ENCODE results near the gene RANBP10. TPM values are rescaled to one million over a fixed set of nuclear protein-coding genes. Genes with fewer than 3 reads are reported as not detected.

Gene RANBP10
- total RNA-seq, 2 experiments from 2014 or later: 12.3 to 20.0 TPM

GRCh38 chr16:67674851-67675578 lies 131.3 kb downstream of the RANBP10 start:
- H3K79me2 ChIP-seq (ENCODE audit: insufficient read depth, low read depth, low read length): no peaks in the 10 kb centered on the region
- TF ChIP-seq EZH2phosphoT487 (IDR thresholded peaks at IDR 0.05; ENCODE audit: borderline replicate concordance, low read depth, low read length): no peak
- TF ChIP-seq CTCF (conservative IDR thresholded peaks at IDR 0.05; ENCODE audit: low read length): no peak

GRCh38 chr16:67673712-67674580 lies 132.4 kb downstream of the RANBP10 start:
- Histone ChIP-seq H3K4me2 (ENCODE audit: low read length) (no peak overlapping the region), H4K20me1 (ENCODE audit: insufficient read depth, low read length) (no peaks in the 10 kb centered on the region), H3K79me2 (ENCODE audit: insufficient read depth, low read depth, low read length) (no peaks in the 10 kb centered on the region), H3K4me1 (ENCODE audit: insufficient read depth, low read length, poor library complexity, severe bottlenecking) (peaks cover 6% of the 10 kb centered on the region), H3K27ac (ENCODE audit: low read depth, low read length, poor library complexity, severe bottlenecking) (no peak overlapping the region), H3K36me3 (ENCODE audit: insufficient read depth, low read length) (no peaks in the 10 kb centered on the region), H3K9me3 (ENCODE audit: low read length) (no peaks in the 10 kb centered on the region), H3K9me2 (ENCODE audit: insufficient read depth, low read length) (no peaks in the 10 kb centered on the region), H3K4me3 (ENCODE audit: low read depth, low read length, poor library complexity, severe bottlenecking) (no peak overlapping the region), H2AFZ (ENCODE audit: low read length) (no peak overlapping the region)
- BruUV-seq (replicated peaks): no TSS peak
- intact Hi-C loops (cut with micrococcal nuclease; ENCODE audit: unreplicated experiment): loop anchor here (10.0 kb wide), 1 partner anchor 371 kb away; no protein-coding TSS in a partner anchor
- TF ChIP-seq CTCF (conservative IDR thresholded peaks at IDR 0.05; ENCODE audit: low read length): no peak
- TF ChIP-seq EZH2phosphoT487 (IDR thresholded peaks at IDR 0.05; ENCODE audit: borderline replicate concordance, low read depth, low read length): no peak
- no peak for DNase-seq (ENCODE audit: low spot score)
- POLR2A ChIA-PET: no interaction called here
- CTCF ChIA-PET (ENCODE audit: unreplicated experiment): interaction anchor here (0.6 kb wide), 1 partner anchor 210 kb away, joined by 4 read pairs; no protein-coding TSS in a partner anchor

More at GRCh38 chr16:67674851-67675578, 131.3 kb downstream of the RANBP10 start:
- H3K9me3 ChIP-seq (ENCODE audit: low read length): no peaks in the 10 kb centered on the region
- intact Hi-C loops (cut with micrococcal nuclease; ENCODE audit: unreplicated experiment): loop anchor here (10.0 kb wide), 1 partner anchor 370 kb away; no protein-coding TSS in a partner anchor
- H3K4me1 ChIP-seq (ENCODE audit: insufficient read depth, low read length, poor library complexity, severe bottlenecking): no peaks in the 10 kb centered on the region
- no peak overlapping the region for H3K27ac ChIP-seq (ENCODE audit: low read depth, low read length, poor library complexity, severe bottlenecking)
- no peak overlapping the region for H2AFZ ChIP-seq (ENCODE audit: low read length)
- no peak overlapping the region for H3K4me2 ChIP-seq (ENCODE audit: low read length)
- H3K9me2 ChIP-seq (ENCODE audit: insufficient read depth, low read length): no peaks in the 10 kb centered on the region
- no peaks in the 10 kb centered on the region for H4K20me1 ChIP-seq (ENCODE audit: insufficient read depth, low read length)
- BruUV-seq (replicated peaks): no TSS peak
- ChIA-PET POLR2A (no interaction called here), CTCF (ENCODE audit: unreplicated experiment) (no interaction called here)
- no peaks in the 10 kb centered on the region for H3K36me3 ChIP-seq (ENCODE audit: insufficient read depth, low read length)
- no peak for DNase-seq (ENCODE audit: low spot score)
- H3K4me3 ChIP-seq (ENCODE audit: low read depth, low read length, poor library complexity, severe bottlenecking): no peak overlapping the region

Small RNAs within 50 kb of the gene (small RNA-seq; reads per million reads assigned to genes)
- gene AC040162.2: 0.31 reads per million

Other genes with a start within 250 kb of the RANBP10 start
- gene CTCF, start 244.0 kb downstream of the RANBP10 start, total RNA-seq (2014; rRNA removed; shearing (Covaris generic)): 70.6 and 72.1 TPM in 2 replicates
- gene CTCF, start 244.0 kb downstream of the RANBP10 start, total RNA-seq (2022): 83.5 and 93.3 TPM in 2 replicates
- 98.0 and 114 TPM in 2 replicates for gene CARMIL2, start 161.4 kb downstream of the RANBP10 start, total RNA-seq (2014; rRNA removed; shearing (Covaris generic))
- gene CARMIL2, start 161.4 kb downstream of the RANBP10 start, total RNA-seq (2022): 200 and 202 TPM in 2 replicates
- gene ACD, start 146.3 kb downstream of the RANBP10 start, total RNA-seq (2014; rRNA removed; shearing (Covaris generic)): 33.7 and 41.7 TPM in 2 replicates
- 45.4 and 50.2 TPM in 2 replicates for gene ACD, start 146.3 kb downstream of the RANBP10 start, total RNA-seq (2022)
- 12.3 and 23.3 TPM in 2 replicates for gene PARD6A, start 145.6 kb downstream of the RANBP10 start, total RNA-seq (2014; rRNA removed; shearing (Covaris generic))
- 10.5 and 14.0 TPM in 2 replicates for gene PARD6A, start 145.6 kb downstream of the RANBP10 start, total RNA-seq (2022)
- 15.7 and 18.3 TPM in 2 replicates for gene ENKD1, start 139.8 kb downstream of the RANBP10 start, total RNA-seq (2014; rRNA removed; shearing (Covaris generic))
- gene ENKD1, start 139.8 kb downstream of the RANBP10 start, total RNA-seq (2022): 8.1 and 8.4 TPM in 2 replicates
- 4.7 and 8.5 TPM in 2 replicates for gene C16orf86, start 139.7 kb downstream of the RANBP10 start, total RNA-seq (2014; rRNA removed; shearing (Covaris generic))
- gene C16orf86, start 139.7 kb downstream of the RANBP10 start, total RNA-seq (2022): 6.8 and 7.8 TPM in 2 replicates
- gene GFOD2, start 87.2 kb downstream of the RANBP10 start, total RNA-seq (2014; rRNA removed; shearing (Covaris generic)): 13.2 and 16.2 TPM in 2 replicates
- 18.0 and 18.5 TPM in 2 replicates for gene GFOD2, start 87.2 kb downstream of the RANBP10 start, total RNA-seq (2022)
- 0.28 and 0.76 TPM in 2 replicates for gene TSNAXIP1, start 329 bp upstream of the RANBP10 start, total RNA-seq (2014; rRNA removed; shearing (Covaris generic))
- gene TSNAXIP1, start 329 bp upstream of the RANBP10 start, total RNA-seq (2022): 0.68 and 0.91 TPM in 2 replicates
- 52.9 and 66.3 TPM in 2 replicates for gene THAP11, start 35.8 kb upstream of the RANBP10 start, total RNA-seq (2014; rRNA removed; shearing (Covaris generic))
- gene THAP11, start 35.8 kb upstream of the RANBP10 start, total RNA-seq (2022): 38.8 and 39.5 TPM in 2 replicates
- 168 and 187 TPM in 2 replicates for gene NUTF2, start 40.4 kb upstream of the RANBP10 start, total RNA-seq (2014; rRNA removed; shearing (Covaris generic))
- 143 and 144 TPM in 2 replicates for gene NUTF2, start 40.4 kb upstream of the RANBP10 start, total RNA-seq (2022)
- gene CENPT, start 41.1 kb upstream of the RANBP10 start, total RNA-seq (2014; rRNA removed; shearing (Covaris generic)): 74.7 and 85.3 TPM in 2 replicates
- 48.9 and 55.4 TPM in 2 replicates for gene CENPT, start 41.1 kb upstream of the RANBP10 start, total RNA-seq (2022)
- 58.4 and 89.6 TPM in 2 replicates for gene EDC4, start 66.5 kb upstream of the RANBP10 start, total RNA-seq (2014; rRNA removed; shearing (Covaris generic))
- gene EDC4, start 66.5 kb upstream of the RANBP10 start, total RNA-seq (2022): 86.6 and 100 TPM in 2 replicates
- gene NRN1L, start 78.3 kb upstream of the RANBP10 start, total RNA-seq (2014; rRNA removed; shearing (Covaris generic)): 0.66 and 1.7 TPM in 2 replicates
- 0.80 and 1.2 TPM in 2 replicates for gene NRN1L, start 78.3 kb upstream of the RANBP10 start, total RNA-seq (2022)
- 9.7 and 10.4 TPM in 2 replicates for gene PSKH1, start 86.7 kb upstream of the RANBP10 start, total RNA-seq (2014; rRNA removed; shearing (Covaris generic))
- 23.8 and 27.1 TPM in 2 replicates for gene PSKH1, start 86.7 kb upstream of the RANBP10 start, total RNA-seq (2022)
- gene CTRL, start 125.3 kb upstream of the RANBP10 start, total RNA-seq (2014; rRNA removed; shearing (Covaris generic)): 5.9 and 9.6 TPM in 2 replicates
- 4.0 and 5.1 TPM in 2 replicates for gene CTRL, start 125.3 kb upstream of the RANBP10 start, total RNA-seq (2022)
- gene PSMB10, start 130.3 kb upstream of the RANBP10 start, total RNA-seq (2014; rRNA removed; shearing (Covaris generic)): 179 and 227 TPM in 2 replicates
- 89.9 and 98.2 TPM in 2 replicates for gene PSMB10, start 130.3 kb upstream of the RANBP10 start, total RNA-seq (2022)
- 4.1 and 4.4 TPM in 2 replicates for gene LCAT, start 137.6 kb upstream of the RANBP10 start, total RNA-seq (2014; rRNA removed; shearing (Covaris generic))
- 9.8 and 10.8 TPM in 2 replicates for gene LCAT, start 137.6 kb upstream of the RANBP10 start, total RNA-seq (2022)
- gene SLC12A4, start 162.1 kb upstream of the RANBP10 start, total RNA-seq (2014; rRNA removed; shearing (Covaris generic)): 8.3 and 10.0 TPM in 2 replicates
- gene SLC12A4, start 162.1 kb upstream of the RANBP10 start, total RNA-seq (2022): 16.7 and 22.5 TPM in 2 replicates
- gene DPEP3, start 173.9 kb upstream of the RANBP10 start, total RNA-seq (2014; rRNA removed; shearing (Covaris generic)): not detected in 2 replicates
- not detected in 2 replicates for gene DPEP3, start 173.9 kb upstream of the RANBP10 start, total RNA-seq (2022)
- gene DPEP2, start 192.9 kb upstream of the RANBP10 start, total RNA-seq (2014; rRNA removed; shearing (Covaris generic)): 0.13 and 0.22 TPM in 2 replicates
- gene DPEP2, start 192.9 kb upstream of the RANBP10 start, total RNA-seq (2022): 0.23 and 0.37 TPM in 2 replicates
- 0.72 TPM in 1 of 2 replicates, not detected in the other for gene DPEP2NB, start 209.4 kb upstream of the RANBP10 start, total RNA-seq (2014; rRNA removed; shearing (Covaris generic))
- gene DPEP2NB, start 209.4 kb upstream of the RANBP10 start, total RNA-seq (2022): not detected in 2 replicates
- 27.9 and 31.4 TPM in 2 replicates for gene DDX28, start 216.7 kb upstream of the RANBP10 start, total RNA-seq (2014; rRNA removed; shearing (Covaris generic))
- gene DDX28, start 216.7 kb upstream of the RANBP10 start, total RNA-seq (2022): 16.9 and 18.1 TPM in 2 replicates
- 19.9 and 20.7 TPM in 2 replicates for gene DUS2, start 216.7 kb upstream of the RANBP10 start, total RNA-seq (2014; rRNA removed; shearing (Covaris generic))
- gene DUS2, start 216.7 kb upstream of the RANBP10 start, total RNA-seq (2022): 32.4 and 34.7 TPM in 2 replicates